Esophagus muscularis mucosa (tissue), 4 donors: ENCODE measurements around the gene PLPPR1. TPM values are rescaled to one million over a fixed set of nuclear protein-coding genes. Genes with fewer than 3 reads are reported as not detected.

Experiments used
- DNase-seq: peaks from one replicate; pipeline ENCODE4 v3.0.0-alpha.2; 2017; ENCODE audit errors: extremely low spot score
- H3K27ac ChIP-seq, 4 donors: fragments of 200-600 bp; sonication (generic); replicated peaks in 1 of 4; 1 replicate in 3 of 4; 2 replicates in 1 of 4; pipeline ENCODE4 v1.5.1; 2016 to 2019; ENCODE audit warnings: mild to moderate bottlenecking in 1 of 4
- H3K27me3 ChIP-seq, 4 donors: fragments of 200-600 bp; sonication (generic); one replicate each; pipeline versions ENCODE4 v1.5.1 to v1.6.0; 2016 to 2019
- H3K36me3 ChIP-seq, 4 donors: fragments of 200-600 bp; sonication (generic); one replicate each; pipeline ENCODE4 v1.5.1; 2016 to 2019
- H3K4me1 ChIP-seq, 4 donors: fragments of 200-600 bp; sonication (generic); one replicate each; pipeline ENCODE4 v1.5.1; 2016 to 2019
- H3K4me3 ChIP-seq, 4 donors: fragments of 200-600 bp; sonication (generic); 1 replicate in 2 of 4; 2 replicates in 2 of 4; pipeline ENCODE4 v1.5.1; 2016 to 2019; ENCODE audit warnings: mild to moderate bottlenecking in 4 of 4, moderate library complexity in 1 of 4
- H3K9me3 ChIP-seq, 4 donors: fragments of 200-600 bp; sonication (generic); 1 replicate in 3 of 4; 2 replicates in 1 of 4; pipeline ENCODE4 v1.5.1; 2016 to 2019
- EP300 ChIP-seq: sonication (generic); formaldehyde crosslinking; IDR thresholded peaks from one replicate; pipeline ENCODE4 v1.6.1; 2017; ENCODE audit warnings: antibody characterized with exemption
- POLR2A ChIP-seq: fragments of 450-650 bp; IDR thresholded peaks from one replicate; pipeline ENCODE4 v1.6.1; 2017; ENCODE audit warnings: antibody characterized with exemption, moderate library complexity, mild to moderate bottlenecking, low read depth
- POLR2AphosphoS5 ChIP-seq, 2 donors: sonication (generic); formaldehyde crosslinking; IDR thresholded peaks; one replicate each; pipeline ENCODE4 v1.6.1; 2017; ENCODE audit warnings: antibody characterized with exemption in 2 of 2
- WGBS: methylation state at CpG from one replicate; pipeline ENCODE4 v1.1.5; 2018; 5-methylcytosine and 5-hydroxymethylcytosine counted together
- intact Hi-C: fragments of 100-400 bp; cut with DNase I; formaldehyde crosslinking; loops from one replicate; pipeline ENCODE4 v1.15.1; 2023
- total RNA-seq, 4 donors: library from RNA; depleted of rRNA; stranded (reverse); fragments of >200 nt; gene quantifications; one replicate each; pipeline versions ENCODE4 v1.1.0 to v1.2.1, GENCODE V29; 2016
- TF ChIP-seq, protein P1 (sequence below), 3 experiments: fragments of 200-600 bp in 2 of 3; fragments of 450-650 bp in 1 of 3; sonication (generic) in 2 of 3; IDR thresholded peaks; one replicate each; pipeline ENCODE4 v1.5.1; 2017 to 2019; ENCODE audit warnings: antibody characterized with exemption in 3 of 3, mild to moderate bottlenecking in 2 of 3, moderate library complexity in 1 of 3

The PLPPR1 gene
- total RNA-seq, 4 donors from 2014 or later, result 0.19 to 0.99 (median 0.29) TPM; not detected in 1

DNA sequence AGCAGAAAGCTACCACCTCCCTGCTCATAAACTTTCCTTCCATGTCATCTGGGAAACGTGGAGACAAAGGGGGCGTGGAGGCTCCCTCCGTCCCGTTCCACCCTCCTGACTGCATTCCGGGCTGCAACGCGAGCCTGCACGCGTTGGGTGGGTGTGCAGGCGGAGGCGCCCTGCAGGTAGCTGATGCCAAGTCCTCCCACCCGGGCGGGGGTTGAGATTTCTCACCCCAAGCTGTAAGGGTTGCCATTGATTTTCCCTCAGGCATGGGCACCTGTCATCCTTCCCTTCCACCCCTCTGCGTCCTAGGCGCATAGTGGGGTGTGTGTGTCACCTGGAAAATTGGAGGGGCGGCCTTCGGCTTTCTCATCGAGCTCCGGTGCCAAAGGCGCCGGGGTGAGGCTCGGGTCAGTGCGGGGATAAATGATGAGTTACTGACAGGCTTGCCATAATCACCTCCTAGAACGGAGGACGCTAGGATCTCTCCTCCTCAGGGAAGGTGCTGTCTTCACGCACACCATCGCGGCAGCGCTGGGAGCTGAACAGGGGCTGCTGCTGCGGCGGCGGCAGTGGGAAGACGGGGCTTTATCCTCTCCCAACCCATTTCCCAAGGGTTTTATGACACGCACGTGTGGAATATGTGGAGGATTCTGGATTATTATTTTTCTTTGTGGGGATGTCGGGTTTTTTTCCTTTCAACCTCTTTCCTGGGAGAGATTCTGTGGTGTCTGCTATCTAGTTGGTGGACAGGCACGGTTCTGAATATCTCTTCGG, 973 bp downstream of the PLPPR1 start:
- Histone ChIP-seq H3K36me3 (no peaks in the 10 kb centered on the region), H3K9me3 (no peaks in the 10 kb centered on the region), H3K4me1 (peaks cover 11 to 30% (median 16%) of the 10 kb centered on the region in 4 donors), H3K27me3 (peaks cover 0 to 50% (median 4%) of the 10 kb centered on the region in 4 donors), H3K27ac (no peak overlapping the region), H3K4me3 (peak overlapping the region; percentile 42 to 56 (median 50))
- TF ChIP-seq, protein P1, sequence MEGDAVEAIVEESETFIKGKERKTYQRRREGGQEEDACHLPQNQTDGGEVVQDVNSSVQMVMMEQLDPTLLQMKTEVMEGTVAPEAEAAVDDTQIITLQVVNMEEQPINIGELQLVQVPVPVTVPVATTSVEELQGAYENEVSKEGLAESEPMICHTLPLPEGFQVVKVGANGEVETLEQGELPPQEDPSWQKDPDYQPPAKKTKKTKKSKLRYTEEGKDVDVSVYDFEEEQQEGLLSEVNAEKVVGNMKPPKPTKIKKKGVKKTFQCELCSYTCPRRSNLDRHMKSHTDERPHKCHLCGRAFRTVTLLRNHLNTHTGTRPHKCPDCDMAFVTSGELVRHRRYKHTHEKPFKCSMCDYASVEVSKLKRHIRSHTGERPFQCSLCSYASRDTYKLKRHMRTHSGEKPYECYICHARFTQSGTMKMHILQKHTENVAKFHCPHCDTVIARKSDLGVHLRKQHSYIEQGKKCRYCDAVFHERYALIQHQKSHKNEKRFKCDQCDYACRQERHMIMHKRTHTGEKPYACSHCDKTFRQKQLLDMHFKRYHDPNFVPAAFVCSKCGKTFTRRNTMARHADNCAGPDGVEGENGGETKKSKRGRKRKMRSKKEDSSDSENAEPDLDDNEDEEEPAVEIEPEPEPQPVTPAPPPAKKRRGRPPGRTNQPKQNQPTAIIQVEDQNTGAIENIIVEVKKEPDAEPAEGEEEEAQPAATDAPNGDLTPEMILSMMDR (IDR thresholded peaks at IDR 0.05), result no peak
- TF ChIP-seq EP300, result no peak
- no peak for TF ChIP-seq POLR2A
- TF ChIP-seq POLR2AphosphoS5 (IDR thresholded peaks at IDR 0.05), result no peak
- 4% methylated on average over 27 of the region's 38 CpGs for WGBS
- no peak for DNase-seq
- intact Hi-C loops, result no loop called here

- WGBS, result 20% methylated on average over 8 of the region's 8 CpGs
- H3K4me3 ChIP-seq, result no peak overlapping the region
Observed at GRCh38 chr9:101030086-101030391, 1.5 kb downstream of the PLPPR1 start.

GRCh38 chr9:101032426-101032825, 3.9 kb downstream of the PLPPR1 start:
- TF ChIP-seq, protein P1 (IDR thresholded peaks at IDR 0.05), result no peak
- no peak overlapping the region for H3K27ac ChIP-seq
- no peaks in the 10 kb centered on the region for H3K36me3 ChIP-seq
- H3K4me1 ChIP-seq, result peaks cover 5 to 23% (median 16%) of the 10 kb centered on the region in 4 donors
- no peak overlapping the region for H3K4me3 ChIP-seq
- peaks cover 0 to 37% (median 3%) of the 10 kb centered on the region in 4 donors for H3K27me3 ChIP-seq
- intact Hi-C loops, result no loop called here
- 53% methylated on average over 1 of the region's 1 CpG for WGBS
- no peak for DNase-seq
- H3K9me3 ChIP-seq, result no peaks in the 10 kb centered on the region

More at GRCh38 chr9:101030086-101030391, 1.5 kb downstream of the PLPPR1 start:
- TF ChIP-seq EP300, result no peak
- TF ChIP-seq, protein P1 (IDR thresholded peaks at IDR 0.05), result no peak
- no peak for TF ChIP-seq POLR2A
- no peak for TF ChIP-seq POLR2AphosphoS5 (IDR thresholded peaks at IDR 0.05)
- no peaks in the 10 kb centered on the region for H3K9me3 ChIP-seq
- no peaks in the 10 kb centered on the region for H3K36me3 ChIP-seq
- peaks cover 0 to 54% (median 3%) of the 10 kb centered on the region in 4 donors for H3K27me3 ChIP-seq
- no peak overlapping the region for H3K27ac ChIP-seq
- intact Hi-C loops, result no loop called here
- peaks cover 11 to 30% (median 16%) of the 10 kb centered on the region in 4 donors for H3K4me1 ChIP-seq
- no peak for DNase-seq

- Histone ChIP-seq H3K27ac (no peak overlapping the region), H3K9me3 (no peaks in the 10 kb centered on the region), H3K4me3 (no peak overlapping the region), H3K4me1 (peaks cover 0 to 7% (median 3%) of the 10 kb centered on the region in 4 donors), H3K27me3 (peaks cover 0 to 19% (median 3%) of the 10 kb centered on the region in 4 donors), H3K36me3 (no peaks in the 10 kb centered on the region)
- DNase-seq, result no peak
- TF ChIP-seq POLR2A, result no peak
- TF ChIP-seq, protein P1 (IDR thresholded peaks at IDR 0.05), result no peak
- TF ChIP-seq POLR2AphosphoS5 (IDR thresholded peaks at IDR 0.05), result no peak
- TF ChIP-seq EP300, result no peak
- WGBS, result 87% methylated on average over 2 of the region's 2 CpGs
- intact Hi-C loops, result no loop called here
Observed at GRCh38 chr9:101034222-101034621, 5.7 kb downstream of the PLPPR1 start.
